22Rv1 (cell line): ENCODE measurements around the gene EFNA2.

Experiments used
- ZFX ChIP-seq: fragments of 450-650 bp; IDR thresholded peaks from 2 replicates; pipeline ENCODE4 v1.6.1; 2017; ENCODE audit warnings: antibody characterized with exemption, borderline replicate concordance
- TF ChIP-seq, protein P1 (sequence below): fragments of 450-650 bp; IDR thresholded peaks from 2 replicates; pipeline ENCODE4 v1.5.1; 2017; ENCODE audit warnings: mild to moderate bottlenecking

DNA sequence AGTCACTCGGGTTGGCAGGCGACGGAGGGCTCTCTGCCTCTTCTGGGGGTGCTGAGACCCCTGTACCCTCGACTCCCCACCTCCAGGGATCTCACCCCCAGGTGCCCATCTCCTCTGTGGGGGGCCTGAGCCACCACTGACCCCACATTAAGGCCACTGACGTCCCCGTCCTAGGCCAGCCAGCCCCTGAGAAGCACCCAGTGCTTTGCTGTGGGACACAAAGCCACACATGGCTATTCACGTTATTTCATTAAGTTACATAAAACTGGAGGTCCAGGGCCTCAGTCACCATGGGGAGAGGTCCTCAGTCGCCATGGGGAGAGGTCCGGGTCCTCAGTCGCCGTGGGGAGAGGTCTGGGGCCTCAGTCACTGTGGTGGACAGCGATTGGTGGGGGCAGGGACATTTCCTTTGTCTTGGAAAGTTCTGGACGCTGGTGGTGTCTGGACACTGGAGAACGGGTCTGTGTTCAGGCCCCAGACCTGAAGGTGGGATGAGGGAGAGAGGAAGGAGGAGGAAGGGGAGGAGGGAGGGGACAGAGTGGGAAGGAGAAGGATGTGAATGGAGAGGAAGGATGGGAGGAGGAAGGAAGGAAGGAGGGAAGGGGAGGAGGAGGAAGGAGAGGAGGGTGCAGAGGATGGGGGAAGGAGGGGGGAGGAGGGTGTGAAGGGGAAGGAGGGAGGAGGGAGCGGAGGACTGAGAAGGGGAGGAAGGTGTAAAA is 3.9 kb upstream of the EFNA2 start:
- TF ChIP-seq, protein P1, sequence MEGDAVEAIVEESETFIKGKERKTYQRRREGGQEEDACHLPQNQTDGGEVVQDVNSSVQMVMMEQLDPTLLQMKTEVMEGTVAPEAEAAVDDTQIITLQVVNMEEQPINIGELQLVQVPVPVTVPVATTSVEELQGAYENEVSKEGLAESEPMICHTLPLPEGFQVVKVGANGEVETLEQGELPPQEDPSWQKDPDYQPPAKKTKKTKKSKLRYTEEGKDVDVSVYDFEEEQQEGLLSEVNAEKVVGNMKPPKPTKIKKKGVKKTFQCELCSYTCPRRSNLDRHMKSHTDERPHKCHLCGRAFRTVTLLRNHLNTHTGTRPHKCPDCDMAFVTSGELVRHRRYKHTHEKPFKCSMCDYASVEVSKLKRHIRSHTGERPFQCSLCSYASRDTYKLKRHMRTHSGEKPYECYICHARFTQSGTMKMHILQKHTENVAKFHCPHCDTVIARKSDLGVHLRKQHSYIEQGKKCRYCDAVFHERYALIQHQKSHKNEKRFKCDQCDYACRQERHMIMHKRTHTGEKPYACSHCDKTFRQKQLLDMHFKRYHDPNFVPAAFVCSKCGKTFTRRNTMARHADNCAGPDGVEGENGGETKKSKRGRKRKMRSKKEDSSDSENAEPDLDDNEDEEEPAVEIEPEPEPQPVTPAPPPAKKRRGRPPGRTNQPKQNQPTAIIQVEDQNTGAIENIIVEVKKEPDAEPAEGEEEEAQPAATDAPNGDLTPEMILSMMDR: no peak
- no peak for TF ChIP-seq ZFX
